ENCODE data around the gene VMP1.

GRCh38 chr17:59848778-59849177 is 141.3 kb downstream of the VMP1 start:
- no peak for TF ChIP-seq CTCF (conservative IDR thresholded peaks at IDR 0.05; ENCODE audit: low read length)
- no peak for TF ChIP-seq EZH2phosphoT487 (IDR thresholded peaks at IDR 0.05; ENCODE audit: borderline replicate concordance, low read depth, low read length)

All from OCI-LY7 (cell line).